Tibial nerve (tissue), 4 donors: Measurements from ENCODE around the gene ALG12. TPM values are rescaled to one million over a fixed set of nuclear protein-coding genes. Genes with fewer than 3 reads are reported as not detected.

Source experiments
- DNase-seq, 2 donors: peaks; one replicate each; pipeline ENCODE4 v3.0.0-alpha.2; 2019; ENCODE audit warnings: low spot score in 2 of 2
- H3K27ac ChIP-seq, 4 donors: fragments of 200-600 bp; sonication (generic) in 3 of 4; one replicate each; pipeline ENCODE4 v1.5.1; 2017 to 2019; ENCODE audit warnings: mild to moderate bottlenecking in 1 of 4
- H3K27me3 ChIP-seq, 2 donors: fragments of 200-600 bp; sonication (generic) in 1 of 2; one replicate each; pipeline versions ENCODE4 v1.5.1 to v1.6.0; 2017 to 2019
- H3K36me3 ChIP-seq, 3 donors: fragments of 200-600 bp; sonication (generic); one replicate each; pipeline ENCODE4 v1.5.1; 2018 to 2019
- H3K4me1 ChIP-seq, 4 donors: fragments of 200-600 bp; sonication (generic) in 3 of 4; one replicate each; pipeline ENCODE4 v1.5.1; 2017 to 2019
- H3K4me3 ChIP-seq, 4 donors: fragments of 200-600 bp; sonication (generic) in 3 of 4; one replicate each; pipeline ENCODE4 v1.5.1; 2017 to 2019; ENCODE audit warnings: mild to moderate bottlenecking in 1 of 4, moderate library complexity in 1 of 4
- H3K9me3 ChIP-seq, 4 donors: fragments of 200-600 bp; sonication (generic) in 3 of 4; one replicate each; pipeline ENCODE4 v1.5.1; 2017 to 2019
- EP300 ChIP-seq, 2 donors: sonication (generic); formaldehyde crosslinking; IDR thresholded peaks; one replicate each; pipeline ENCODE4 v1.6.1; 2017; ENCODE audit warnings: antibody characterized with exemption in 2 of 2, mild to moderate bottlenecking in 1 of 2
- POLR2A ChIP-seq, 2 donors: fragments of 450-650 bp; IDR thresholded peaks; one replicate each; pipeline ENCODE4 v1.6.1; 2017; ENCODE audit warnings: antibody characterized with exemption in 2 of 2, mild to moderate bottlenecking in 2 of 2, moderate library complexity in 2 of 2
- WGBS, 2 donors: methylation state at CpG; one replicate each; pipeline ENCODE4 v1.1.5; 2018; 5-methylcytosine and 5-hydroxymethylcytosine counted together
- total RNA-seq, 4 donors: library from RNA; depleted of rRNA; stranded (reverse); fragments of >200 nt; gene quantifications; one replicate each; pipeline ENCODE4 v1.1.0, GENCODE V29; 2016
- TF ChIP-seq, protein P1 (sequence below), 5 experiments: fragments of 200-600 bp in 3 of 5; fragments of 450-650 bp in 2 of 5; sonication (generic) in 3 of 5; IDR thresholded peaks; one replicate each; pipeline ENCODE4 v1.5.1; 2016 to 2019; ENCODE audit warnings: antibody characterized with exemption in 5 of 5, mild to moderate bottlenecking in 3 of 5, moderate library complexity in 2 of 5

ALG12 gene
- total RNA-seq, 4 donors from 2014 or later = 9.0 to 17.4 (median 14.5) TPM

DNA sequence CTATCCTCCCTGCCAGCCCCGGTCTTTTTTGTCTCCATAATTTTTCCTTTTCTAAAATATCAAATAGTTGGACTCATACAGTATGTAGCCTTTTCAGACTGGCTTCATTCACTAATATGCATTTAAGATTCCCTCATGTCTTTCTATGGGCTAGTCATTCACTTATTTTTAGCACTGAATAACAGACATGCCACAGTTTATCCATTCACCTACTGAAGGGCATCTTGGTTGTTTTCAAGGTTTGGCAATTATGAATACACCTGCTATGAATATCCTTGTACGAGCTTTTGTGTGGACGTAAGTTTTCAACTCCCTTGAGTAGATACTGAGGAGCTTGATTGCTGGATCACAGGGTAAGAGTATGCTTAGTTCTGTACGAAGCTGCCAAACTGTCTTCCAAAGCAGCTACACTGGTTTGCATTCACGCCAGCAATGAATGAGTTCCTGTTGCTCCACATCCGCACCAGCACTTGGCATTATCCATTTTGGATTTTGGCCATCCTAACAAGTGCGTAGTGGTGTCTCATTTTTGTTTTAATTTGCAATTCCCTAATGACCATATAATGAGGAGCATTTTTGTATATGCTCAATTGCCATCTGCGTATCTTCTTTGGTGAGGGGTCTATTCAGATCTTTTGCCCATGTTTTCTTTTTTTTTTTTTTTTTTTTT, 21.1 kb downstream of the ALG12 start:
- 97 to 98% methylated on average over 8 of the region's 8 CpGs for WGBS, 2 donors
- DNase-seq = no peak
- TF ChIP-seq POLR2A (IDR thresholded peaks at IDR 0.05) (no peak), EP300 (IDR thresholded peaks at IDR 0.05) (no peak)
- TF ChIP-seq, protein P1, sequence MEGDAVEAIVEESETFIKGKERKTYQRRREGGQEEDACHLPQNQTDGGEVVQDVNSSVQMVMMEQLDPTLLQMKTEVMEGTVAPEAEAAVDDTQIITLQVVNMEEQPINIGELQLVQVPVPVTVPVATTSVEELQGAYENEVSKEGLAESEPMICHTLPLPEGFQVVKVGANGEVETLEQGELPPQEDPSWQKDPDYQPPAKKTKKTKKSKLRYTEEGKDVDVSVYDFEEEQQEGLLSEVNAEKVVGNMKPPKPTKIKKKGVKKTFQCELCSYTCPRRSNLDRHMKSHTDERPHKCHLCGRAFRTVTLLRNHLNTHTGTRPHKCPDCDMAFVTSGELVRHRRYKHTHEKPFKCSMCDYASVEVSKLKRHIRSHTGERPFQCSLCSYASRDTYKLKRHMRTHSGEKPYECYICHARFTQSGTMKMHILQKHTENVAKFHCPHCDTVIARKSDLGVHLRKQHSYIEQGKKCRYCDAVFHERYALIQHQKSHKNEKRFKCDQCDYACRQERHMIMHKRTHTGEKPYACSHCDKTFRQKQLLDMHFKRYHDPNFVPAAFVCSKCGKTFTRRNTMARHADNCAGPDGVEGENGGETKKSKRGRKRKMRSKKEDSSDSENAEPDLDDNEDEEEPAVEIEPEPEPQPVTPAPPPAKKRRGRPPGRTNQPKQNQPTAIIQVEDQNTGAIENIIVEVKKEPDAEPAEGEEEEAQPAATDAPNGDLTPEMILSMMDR (IDR thresholded peaks at IDR 0.05) = no peak
- Histone ChIP-seq H3K27me3 (no peaks in the 10 kb centered on the region), H3K4me1 (no peaks in the 10 kb centered on the region), H3K27ac (no peak overlapping the region), H3K4me3 (no peak overlapping the region), H3K9me3 (peaks cover 0 to 21% (median 3%) of the 10 kb centered on the region in 4 donors), H3K36me3 (peaks cover 0 to 83% (median 0%) of the 10 kb centered on the region in 3 donors)

DNA sequence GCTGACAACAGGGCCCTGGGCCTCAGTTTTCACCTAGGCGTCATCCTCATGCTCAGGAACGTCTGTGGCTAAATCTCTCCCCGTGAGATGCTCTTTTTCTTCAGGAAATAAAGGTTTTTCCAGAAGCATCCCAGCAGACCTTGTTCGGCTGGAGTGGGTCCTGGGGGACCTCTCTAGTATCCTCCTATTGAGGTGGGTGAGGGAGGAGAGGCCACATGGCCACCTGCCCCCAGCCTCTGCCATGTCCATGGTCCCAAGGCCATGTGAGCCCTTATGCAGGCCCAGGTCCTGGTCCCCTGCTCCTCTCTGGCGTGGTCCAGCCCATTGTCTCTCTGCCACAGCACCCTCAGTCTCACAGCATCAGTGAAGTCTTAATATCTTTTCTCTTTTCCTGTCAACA, 22.0 kb downstream of the ALG12 start:
- Histone ChIP-seq H3K36me3 (peaks cover 0 to 76% (median 0%) of the 10 kb centered on the region in 3 donors), H3K9me3 (peaks cover 0 to 21% (median 3%) of the 10 kb centered on the region in 4 donors), H3K4me3 (no peak overlapping the region), H3K4me1 (no peaks in the 10 kb centered on the region), H3K27ac (no peak overlapping the region), H3K27me3 (no peaks in the 10 kb centered on the region)
- 85 to 91% methylated on average over 5 of the region's 5 CpGs for WGBS, 2 donors
- no peak for DNase-seq
- TF ChIP-seq EP300 (IDR thresholded peaks at IDR 0.05) = no peak
- TF ChIP-seq, protein P1 (IDR thresholded peaks at IDR 0.05) = no peak
- TF ChIP-seq POLR2A (IDR thresholded peaks at IDR 0.05) = no peak

DNA sequence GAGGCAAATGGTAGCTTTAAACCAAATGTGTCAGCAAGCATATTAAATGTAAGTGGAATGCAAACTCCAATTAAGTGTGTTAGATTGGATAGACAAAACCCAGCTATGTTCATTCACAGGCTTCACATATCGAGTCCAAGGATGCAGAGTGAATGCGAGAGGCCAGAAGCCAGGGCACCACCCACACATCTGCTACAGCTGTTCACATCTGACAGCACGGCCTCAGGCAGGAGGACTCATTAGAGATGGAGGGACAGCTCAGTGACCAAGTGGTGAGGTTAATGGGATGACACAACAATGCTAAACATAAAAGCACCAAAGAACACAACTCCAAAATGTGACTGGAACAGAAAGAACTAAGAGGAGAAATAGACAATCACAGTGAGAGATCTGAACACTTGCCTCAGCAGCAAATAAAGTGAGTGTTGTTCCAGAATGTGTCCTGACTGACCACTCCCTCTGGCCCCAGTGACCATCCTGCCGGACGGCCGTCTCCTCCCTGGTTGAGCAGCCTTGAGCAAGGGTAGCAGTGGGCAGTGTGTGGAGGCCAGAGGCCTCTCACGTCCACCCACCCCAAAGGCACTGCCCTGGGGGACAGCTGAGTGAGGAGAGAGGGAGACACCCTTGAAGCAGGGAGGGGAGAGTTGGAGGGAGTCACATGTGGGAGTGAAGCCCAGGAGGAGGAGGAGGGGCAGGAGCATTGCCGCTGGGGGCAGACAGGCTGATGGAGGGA, 23.8 kb downstream of the ALG12 start:
- Histone ChIP-seq H3K4me3 (no peak overlapping the region), H3K27ac (no peak overlapping the region), H3K36me3 (peaks cover 0 to 76% (median 0%) of the 10 kb centered on the region in 3 donors), H3K9me3 (peaks cover 0 to 30% (median 3%) of the 10 kb centered on the region in 4 donors), H3K27me3 (no peaks in the 10 kb centered on the region), H3K4me1 (no peaks in the 10 kb centered on the region)
- WGBS, 2 donors = 70 to 76% methylated on average over 8 of the region's 8 CpGs
- no peak for DNase-seq
- TF ChIP-seq, protein P1 (IDR thresholded peaks at IDR 0.05) = no peak

DNA sequence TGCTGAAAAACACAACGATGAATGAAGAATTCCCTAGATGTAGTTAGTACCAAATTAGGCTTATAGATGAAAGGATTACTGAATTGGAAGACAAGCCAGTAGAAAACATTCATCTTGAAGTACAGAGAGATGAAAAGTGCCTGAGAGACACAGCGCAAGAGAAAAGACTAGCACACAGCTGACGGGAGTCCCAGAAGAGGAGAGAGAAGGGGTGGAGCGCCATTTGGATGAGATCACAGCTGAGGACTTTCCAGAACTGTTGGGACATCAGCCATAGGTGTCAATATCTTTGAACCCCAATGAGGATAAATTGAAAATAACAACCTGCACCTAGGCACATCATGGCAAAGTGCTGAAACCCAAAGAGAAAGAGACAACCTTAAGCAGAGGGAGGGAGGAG, 25.2 kb downstream of the ALG12 start:
- 82 to 91% methylated on average over 4 of the region's 4 CpGs for WGBS, 2 donors

More for the DNA sequence above, 25.2 kb downstream of the ALG12 start:
- H3K27ac ChIP-seq = no peak overlapping the region
- peaks cover 0 to 75% (median 0%) of the 10 kb centered on the region in 3 donors for H3K36me3 ChIP-seq
- TF ChIP-seq, protein P1 (IDR thresholded peaks at IDR 0.05) = no peak
- TF ChIP-seq POLR2A (IDR thresholded peaks at IDR 0.05) = no peak
- no peak for TF ChIP-seq EP300 (IDR thresholded peaks at IDR 0.05)
- H3K27me3 ChIP-seq = no peaks in the 10 kb centered on the region
- H3K9me3 ChIP-seq = peaks cover 0 to 34% (median 3%) of the 10 kb centered on the region in 4 donors
- no peak overlapping the region for H3K4me3 ChIP-seq
- H3K4me1 ChIP-seq = no peaks in the 10 kb centered on the region
- DNase-seq = no peak
